Hepatocyte (in vitro differentiated cells): ENCODE results near the gene GABRP. TPM values are rescaled to one million over a fixed set of nuclear protein-coding genes. Genes with fewer than 3 reads are reported as not detected.

Experiments
- DNase-seq: peaks from one replicate; pipeline ENCODE4 v3.0.0-alpha.2; 2016; ENCODE audit warnings: low spot score
- H2AFZ ChIP-seq: fragments of 200-600 bp; sonication (generic); 2 replicates; pipeline ENCODE4 v1.6.0; 2016; ENCODE audit warnings: antibody characterized with exemption, mild to moderate bottlenecking
- H3K27ac ChIP-seq: fragments of 200-600 bp; sonication (generic); 2 replicates; pipeline ENCODE4 v1.5.1; 2016; ENCODE audit warnings: mild to moderate bottlenecking
- H3K27me3 ChIP-seq: fragments of 200-600 bp; sonication (generic); 2 replicates; pipeline ENCODE4 v1.6.1; 2016
- H3K36me3 ChIP-seq: fragments of 200-600 bp; sonication (generic); replicated peaks from 2 replicates; pipeline ENCODE4 v1.5.1; 2016; ENCODE audit warnings: low read depth; ENCODE audit not compliant: insufficient read depth
- H3K4me1 ChIP-seq: fragments of 200-600 bp; sonication (generic); 2 replicates; pipeline ENCODE4 v1.5.1; 2016; ENCODE audit warnings: mild to moderate bottlenecking, moderate library complexity; ENCODE audit not compliant: insufficient read depth
- H3K4me2 ChIP-seq: fragments of 200-600 bp; sonication (generic); 2 replicates; pipeline ENCODE4 v1.6.0; 2016
- H3K4me3 ChIP-seq: fragments of 200-600 bp; sonication (generic); 2 replicates; pipeline ENCODE4 v1.5.1; 2016; ENCODE audit warnings: mild to moderate bottlenecking
- H3K79me2 ChIP-seq: fragments of 200-600 bp; sonication (generic); 2 replicates; pipeline ENCODE4 v1.6.0; 2017; ENCODE audit warnings: mild to moderate bottlenecking
- H3K9me2 ChIP-seq: fragments of 200-600 bp; sonication (generic); replicated peaks from 2 replicates; pipeline ENCODE4 v1.6.0; 2017; ENCODE audit warnings: mild to moderate bottlenecking; ENCODE audit not compliant: insufficient read depth
- H3K9me3 ChIP-seq: fragments of 200-600 bp; sonication (generic); 2 replicates; pipeline ENCODE4 v1.5.1; 2016; ENCODE audit warnings: low read depth, mild to moderate bottlenecking
- H4K20me1 ChIP-seq: fragments of 200-600 bp; sonication (generic); 2 replicates; pipeline ENCODE4 v1.6.0; 2016; ENCODE audit warnings: mild to moderate bottlenecking; ENCODE audit not compliant: insufficient read depth, poor library complexity, severe bottlenecking
- CTCF ChIP-seq: fragments of 200-600 bp; sonication (generic); IDR thresholded peaks from 2 replicates; pipeline ENCODE4 v1.5.1; 2016; ENCODE audit warnings: antibody characterized with exemption, mild to moderate bottlenecking; ENCODE audit not compliant: poor library complexity
- EZH2 ChIP-seq: fragments of 200-600 bp; sonication (generic); IDR thresholded peaks from 2 replicates; pipeline ENCODE4 v1.6.1; 2016; ENCODE audit warnings: antibody characterized with exemption, mild to moderate bottlenecking, borderline replicate concordance
- EZH2phosphoT487 ChIP-seq: fragments of 200-600 bp; sonication (generic); IDR thresholded peaks from one replicate; pipeline ENCODE4 v1.6.1; 2018; ENCODE audit warnings: antibody characterized with exemption, mild to moderate bottlenecking, low read depth, moderate library complexity; ENCODE audit not compliant: unreplicated experiment, severe bottlenecking
- WGBS: methylation state at CpG from one replicate; pipeline ENCODE4 v1.1.6; 2016; ENCODE audit warnings: low lambda C conversion rate; ENCODE audit errors: missing lambda C conversion rate; 5-methylcytosine and 5-hydroxymethylcytosine counted together
- polyA plus RNA-seq: library from polyadenylated mRNA; unstranded; fragments of >200 nt; fragmentation: Nextera tagmentation; extraction: Ambion mirVana; gene quantifications from 2 replicates; pipeline ENCODE4 v1.2.1, GENCODE V29; 2016
- total RNA-seq: library from RNA; depleted of rRNA; stranded (reverse); fragments of >200 nt; gene quantifications from 2 replicates; pipeline ENCODE4 v1.2.3, GENCODE V29; 2014

GABRP gene
- total and polyA plus RNA-seq, 2 experiments from 2014 or later, result 91.4 to 136 TPM

DNA sequence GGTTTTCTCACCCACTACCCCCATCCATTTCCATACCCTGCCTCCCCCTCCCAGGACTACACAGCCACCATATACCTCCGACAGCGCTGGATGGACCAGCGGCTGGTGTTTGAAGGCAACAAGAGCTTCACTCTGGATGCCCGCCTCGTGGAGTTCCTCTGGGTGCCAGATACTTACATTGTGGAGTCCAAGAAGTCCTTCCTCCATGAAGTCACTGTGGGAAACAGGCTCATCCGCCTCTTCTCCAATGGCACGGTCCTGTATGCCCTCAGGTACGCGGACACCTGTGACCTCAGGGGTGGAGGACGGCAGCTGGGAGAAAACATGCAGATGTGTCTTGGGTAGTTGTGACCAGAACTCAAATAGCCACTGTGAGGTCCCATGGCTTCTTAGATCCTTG is 11.6 kb downstream of the GABRP start:
- no peak overlapping the region for H2AFZ ChIP-seq
- H3K9me2 ChIP-seq, result no peaks in the 10 kb centered on the region
- H3K36me3 ChIP-seq, result no peaks in the 10 kb centered on the region
- H3K4me3 ChIP-seq, result no peak overlapping the region
- 96% methylated on average over 10 of the region's 10 CpGs for WGBS
- no peak for DNase-seq
- H3K27ac ChIP-seq, result no peak overlapping the region
- H3K9me3 ChIP-seq, result no peaks in the 10 kb centered on the region
- H4K20me1 ChIP-seq, result no peaks in the 10 kb centered on the region
- H3K4me1 ChIP-seq, result no peaks in the 10 kb centered on the region
- no peak for TF ChIP-seq CTCF
- TF ChIP-seq EZH2, result no peak
- no peak for TF ChIP-seq EZH2phosphoT487
- no peaks in the 10 kb centered on the region for H3K27me3 ChIP-seq
- H3K4me2 ChIP-seq, result no peak overlapping the region
- no peaks in the 10 kb centered on the region for H3K79me2 ChIP-seq

DNA sequence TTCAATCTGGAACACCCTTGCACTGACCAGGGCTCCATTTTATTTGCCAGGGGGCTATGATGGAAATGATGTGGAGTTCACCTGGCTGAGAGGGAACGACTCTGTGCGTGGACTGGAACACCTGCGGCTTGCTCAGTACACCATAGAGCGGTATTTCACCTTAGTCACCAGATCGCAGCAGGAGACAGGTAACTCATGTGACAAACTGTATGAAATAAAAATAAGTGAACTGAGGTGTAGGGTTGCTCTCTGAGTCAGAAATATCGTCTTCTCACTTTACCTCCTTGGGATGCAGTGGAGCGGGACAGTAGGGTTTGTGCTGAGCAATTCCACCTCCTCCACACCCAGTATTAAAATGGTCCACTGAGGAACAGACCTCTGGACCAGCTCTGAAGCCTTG is 22.1 kb downstream of the GABRP start:
- no peaks in the 10 kb centered on the region for H3K36me3 ChIP-seq
- 97% methylated on average over 7 of the region's 7 CpGs for WGBS
- H3K79me2 ChIP-seq, result no peaks in the 10 kb centered on the region
- no peaks in the 10 kb centered on the region for H3K9me2 ChIP-seq
- no peak overlapping the region for H3K4me2 ChIP-seq
- no peaks in the 10 kb centered on the region for H3K4me1 ChIP-seq
- no peaks in the 10 kb centered on the region for H4K20me1 ChIP-seq
- H2AFZ ChIP-seq, result no peak overlapping the region
- H3K27ac ChIP-seq, result no peak overlapping the region
- DNase-seq, result no peak
- no peak overlapping the region for H3K4me3 ChIP-seq
- TF ChIP-seq EZH2phosphoT487 (no peak), EZH2 (no peak), CTCF (no peak)
- peaks cover 20% of the 10 kb centered on the region for H3K27me3 ChIP-seq
- H3K9me3 ChIP-seq, result no peaks in the 10 kb centered on the region

GRCh38 chr5:170809551-170809950 is 26.0 kb downstream of the GABRP start:
- no peaks in the 10 kb centered on the region for H3K9me3 ChIP-seq
- H3K27me3 ChIP-seq, result peaks cover 6% of the 10 kb centered on the region
- no peaks in the 10 kb centered on the region for H3K4me1 ChIP-seq
- no peak overlapping the region for H3K4me3 ChIP-seq
- TF ChIP-seq EZH2phosphoT487 (no peak), CTCF (peak; percentile 62)
- H3K4me2 ChIP-seq, result no peak overlapping the region
- no peaks in the 10 kb centered on the region for H4K20me1 ChIP-seq
- no peaks in the 10 kb centered on the region for H3K36me3 ChIP-seq
- no peaks in the 10 kb centered on the region for H3K9me2 ChIP-seq
- no peak overlapping the region for H2AFZ ChIP-seq
- no peak overlapping the region for H3K27ac ChIP-seq
- 68% methylated on average over 7 of the region's 7 CpGs for WGBS
- H3K79me2 ChIP-seq, result no peaks in the 10 kb centered on the region
- DNase-seq, result peak; percentile 67

DNA sequence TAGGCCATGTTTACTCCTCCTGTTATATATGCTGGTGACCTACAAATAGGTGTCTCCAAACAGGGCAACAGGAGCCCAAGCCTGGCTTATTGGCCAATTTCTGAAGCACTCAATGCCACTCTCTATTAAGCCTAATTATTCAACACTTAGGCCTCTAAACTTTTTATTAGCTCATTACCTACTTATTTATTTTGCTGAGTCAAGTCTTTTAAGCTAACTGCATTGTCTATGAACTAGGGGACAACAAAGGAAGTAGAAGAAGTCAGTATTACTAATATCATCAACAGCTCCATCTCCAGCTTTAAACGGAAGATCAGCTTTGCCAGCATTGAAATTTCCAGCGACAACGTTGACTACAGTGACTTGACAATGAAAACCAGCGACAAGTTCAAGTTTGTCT is 28.2 kb downstream of the GABRP start:
- Histone ChIP-seq H3K9me3 (no peaks in the 10 kb centered on the region), H3K27ac (no peak overlapping the region), H3K4me2 (no peak overlapping the region), H3K4me3 (no peak overlapping the region), H4K20me1 (no peaks in the 10 kb centered on the region), H3K27me3 (peaks cover 3% of the 10 kb centered on the region), H2AFZ (no peak overlapping the region), H3K9me2 (no peaks in the 10 kb centered on the region), H3K79me2 (no peaks in the 10 kb centered on the region), H3K36me3 (no peaks in the 10 kb centered on the region), H3K4me1 (no peaks in the 10 kb centered on the region)
- TF ChIP-seq CTCF, result no peak
- no peak for TF ChIP-seq EZH2phosphoT487
- TF ChIP-seq EZH2, result no peak
- 94% methylated on average over 4 of the region's 4 CpGs for WGBS
- DNase-seq, result no peak
